ENCODE measurements around the gene CTRB2. TPM values are rescaled to one million over a fixed set of nuclear protein-coding genes. Genes with fewer than 3 reads are reported as not detected.
"Not testable (repeated sequence)": the region's sequence is repeated elsewhere in the genome, so short reads cannot be mapped to it uniquely, and the experiment has no call there.

Gene CTRB2
- total RNA-seq, 1 donor from 2014 or later: not detected

DNA sequence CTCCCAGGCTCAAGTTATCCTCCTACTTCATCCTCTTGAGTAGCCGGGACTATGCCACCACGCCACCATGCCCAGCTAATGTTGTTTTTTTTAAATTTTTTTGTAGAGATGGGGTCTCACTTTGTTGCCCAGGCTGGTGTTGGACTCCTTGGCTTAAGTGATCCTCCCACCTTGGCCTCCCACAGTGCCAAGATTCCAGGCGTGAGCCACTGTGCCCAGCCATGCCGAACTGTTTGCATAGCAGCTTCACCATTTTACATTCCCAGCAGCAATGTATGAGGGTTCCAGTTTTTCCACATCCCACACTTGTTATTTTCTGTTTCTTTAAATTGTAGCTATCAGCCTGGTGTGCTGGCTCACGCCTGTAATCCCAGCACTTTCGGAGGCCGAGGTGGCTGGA is 9.6 kb upstream of the CTRB2 start:
- Mint-ChIP-seq H3K4me3 (no peak overlapping the region), H3K27me3 (ENCODE audit: low read depth) (no peaks in the 10 kb centered on the region)

DNA sequence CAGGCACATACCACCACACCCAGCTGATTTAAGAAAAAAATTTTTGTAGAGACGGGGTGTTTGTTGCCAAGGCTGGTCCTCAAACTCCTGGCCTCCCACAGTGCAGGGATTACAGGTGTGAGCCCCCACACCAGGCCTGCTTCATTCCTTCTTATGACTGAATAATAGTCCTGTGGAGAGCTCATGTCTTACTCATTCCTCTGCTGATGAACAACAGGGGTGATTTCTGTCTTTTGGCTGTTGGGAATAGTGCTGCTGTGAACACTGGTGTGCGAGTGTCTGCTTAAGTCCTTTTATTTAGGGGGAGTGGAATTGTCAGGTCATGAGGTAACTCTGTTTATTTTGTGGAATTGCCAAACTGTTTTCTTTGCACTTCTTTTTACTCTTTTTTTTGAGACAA is 9.2 kb upstream of the CTRB2 start:
- TF ChIP-seq, protein P1, sequence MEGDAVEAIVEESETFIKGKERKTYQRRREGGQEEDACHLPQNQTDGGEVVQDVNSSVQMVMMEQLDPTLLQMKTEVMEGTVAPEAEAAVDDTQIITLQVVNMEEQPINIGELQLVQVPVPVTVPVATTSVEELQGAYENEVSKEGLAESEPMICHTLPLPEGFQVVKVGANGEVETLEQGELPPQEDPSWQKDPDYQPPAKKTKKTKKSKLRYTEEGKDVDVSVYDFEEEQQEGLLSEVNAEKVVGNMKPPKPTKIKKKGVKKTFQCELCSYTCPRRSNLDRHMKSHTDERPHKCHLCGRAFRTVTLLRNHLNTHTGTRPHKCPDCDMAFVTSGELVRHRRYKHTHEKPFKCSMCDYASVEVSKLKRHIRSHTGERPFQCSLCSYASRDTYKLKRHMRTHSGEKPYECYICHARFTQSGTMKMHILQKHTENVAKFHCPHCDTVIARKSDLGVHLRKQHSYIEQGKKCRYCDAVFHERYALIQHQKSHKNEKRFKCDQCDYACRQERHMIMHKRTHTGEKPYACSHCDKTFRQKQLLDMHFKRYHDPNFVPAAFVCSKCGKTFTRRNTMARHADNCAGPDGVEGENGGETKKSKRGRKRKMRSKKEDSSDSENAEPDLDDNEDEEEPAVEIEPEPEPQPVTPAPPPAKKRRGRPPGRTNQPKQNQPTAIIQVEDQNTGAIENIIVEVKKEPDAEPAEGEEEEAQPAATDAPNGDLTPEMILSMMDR (conservative IDR thresholded peaks at IDR 0.05): no peak
- no peak for DNase-seq (ENCODE audit: low read depth, low spot score)
- Mint-ChIP-seq H3K9me3 (no peaks in the 10 kb centered on the region), H3K27me3 (ENCODE audit: low read depth) (no peaks in the 10 kb centered on the region), H3K27ac (ENCODE audit: unreplicated experiment) (no peak overlapping the region), H3K4me1 (no peaks in the 10 kb centered on the region), H3K36me3 (ENCODE audit: low read depth) (no peaks in the 10 kb centered on the region), H3K4me3 (no peak overlapping the region)

More for the DNA sequence above, 9.6 kb upstream of the CTRB2 start:
- H3K36me3 Mint-ChIP-seq (ENCODE audit: low read depth): no peaks in the 10 kb centered on the region
- H3K4me1 Mint-ChIP-seq: no peaks in the 10 kb centered on the region
- TF ChIP-seq, protein P1 (conservative IDR thresholded peaks at IDR 0.05): no peak
- no peak for DNase-seq (ENCODE audit: low read depth, low spot score)
- H3K9me3 Mint-ChIP-seq: no peaks in the 10 kb centered on the region
- no peak overlapping the region for H3K27ac Mint-ChIP-seq (ENCODE audit: unreplicated experiment)

DNA sequence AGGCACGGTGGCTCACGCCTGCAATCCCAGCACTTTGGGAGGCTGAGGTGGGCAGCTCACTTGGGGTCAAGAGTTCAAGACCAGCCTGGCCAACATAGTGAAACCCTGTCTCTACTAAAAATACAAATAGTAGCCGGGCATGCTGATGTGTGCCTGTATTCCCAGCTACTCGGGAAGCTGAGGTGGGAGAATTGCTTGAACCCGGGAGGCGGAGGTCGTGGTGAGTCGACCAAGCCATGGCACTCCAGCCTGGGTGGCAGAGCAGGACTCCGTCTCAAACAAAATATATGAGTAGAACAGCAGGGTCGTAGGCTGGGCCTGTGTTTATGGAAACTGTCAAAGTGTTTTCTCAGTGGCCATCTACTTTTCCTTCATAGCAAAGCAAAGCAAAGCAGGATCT is 4.3 kb upstream of the CTRB2 start:
- H3K36me3 Mint-ChIP-seq (ENCODE audit: low read depth); H3K4me1 Mint-ChIP-seq; DNase-seq (ENCODE audit: low read depth, low spot score); H3K9me3 Mint-ChIP-seq; H3K27ac Mint-ChIP-seq (ENCODE audit: unreplicated experiment); H3K4me3 Mint-ChIP-seq; H3K27me3 Mint-ChIP-seq (ENCODE audit: low read depth): not testable (repeated sequence)

DNA sequence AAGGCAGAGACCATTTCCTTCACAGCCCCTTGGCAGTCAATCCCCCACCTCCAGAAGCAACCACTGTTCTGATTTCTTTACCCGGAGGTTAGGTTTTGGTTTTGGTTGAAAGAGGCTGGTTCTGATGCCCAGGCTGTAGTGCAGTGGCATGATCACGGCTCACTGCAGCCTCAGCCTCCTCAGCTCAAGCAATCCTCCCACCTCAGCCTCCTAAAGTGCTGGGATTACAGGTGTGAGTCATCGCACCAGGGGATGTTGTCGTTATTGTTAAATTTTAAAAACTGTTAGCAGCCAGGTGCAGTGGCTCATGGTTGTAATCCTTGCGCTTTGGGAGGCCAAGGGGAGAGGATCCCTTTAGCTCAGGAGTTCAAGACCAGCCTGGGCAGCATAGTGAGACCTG is 3.0 kb upstream of the CTRB2 start:
- no peak for DNase-seq (ENCODE audit: low read depth, low spot score)
- TF ChIP-seq, protein P1 (conservative IDR thresholded peaks at IDR 0.05): no peak
- Mint-ChIP-seq H3K36me3 (ENCODE audit: low read depth) (no peaks in the 10 kb centered on the region), H3K27ac (ENCODE audit: unreplicated experiment) (no peak overlapping the region), H3K9me3 (no peaks in the 10 kb centered on the region), H3K4me3 (no peak overlapping the region), H3K4me1 (no peaks in the 10 kb centered on the region), H3K27me3 (ENCODE audit: low read depth) (no peaks in the 10 kb centered on the region)

DNA sequence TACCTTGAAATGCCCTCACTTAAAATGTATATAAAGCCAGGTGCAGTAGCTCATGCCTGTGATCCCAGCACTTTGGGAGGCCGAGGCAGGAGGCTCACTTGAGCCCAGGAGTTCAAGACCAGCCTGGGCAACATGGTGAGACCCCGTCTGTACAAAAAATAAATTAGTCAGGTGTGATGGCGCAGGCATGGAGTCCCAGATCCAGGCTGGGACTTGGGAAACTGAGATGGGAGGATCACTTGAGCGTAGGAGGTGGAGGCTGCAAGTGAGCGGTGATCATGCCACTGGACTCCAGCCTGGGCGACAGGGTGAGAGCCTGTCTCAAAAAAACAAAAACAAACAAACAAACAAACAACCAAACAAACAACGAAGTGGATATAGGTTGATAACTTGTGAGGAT is 2.6 kb upstream of the CTRB2 start:
- H3K4me3 Mint-ChIP-seq; H3K27me3 Mint-ChIP-seq (ENCODE audit: low read depth); H3K4me1 Mint-ChIP-seq; DNase-seq (ENCODE audit: low read depth, low spot score); H3K9me3 Mint-ChIP-seq; H3K27ac Mint-ChIP-seq (ENCODE audit: unreplicated experiment); H3K36me3 Mint-ChIP-seq (ENCODE audit: low read depth): not testable (repeated sequence)

DNA sequence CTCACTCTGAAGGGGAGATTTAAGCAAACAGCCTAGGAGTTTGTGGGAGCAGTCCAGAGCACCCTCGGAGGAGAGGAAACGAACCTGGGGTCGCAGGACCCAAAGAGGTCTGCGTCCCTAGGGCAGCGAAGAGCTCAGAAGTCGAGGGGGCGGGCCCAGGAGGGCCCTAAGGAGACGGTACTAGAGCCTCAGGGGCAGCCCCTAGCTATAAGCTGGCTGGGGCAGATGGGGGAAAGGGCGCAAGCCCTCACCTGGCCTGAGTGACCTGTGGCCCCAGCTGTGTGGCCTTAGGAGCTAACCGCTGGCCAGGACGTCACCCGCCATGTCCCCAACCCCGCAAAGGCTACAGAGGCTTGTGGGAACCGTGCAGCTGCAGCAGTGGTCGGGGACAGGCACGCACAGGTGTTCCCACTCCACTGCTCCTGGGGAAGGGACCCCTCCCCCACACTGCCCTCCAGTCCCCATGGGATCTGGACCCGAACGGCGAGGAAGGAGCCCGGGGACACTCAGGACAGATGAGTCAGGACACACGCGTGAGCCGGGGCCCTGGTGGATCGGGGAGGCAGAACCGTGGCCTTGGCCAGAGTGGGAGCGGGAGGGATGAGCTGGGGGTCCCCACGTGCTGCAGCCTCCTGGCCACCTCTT is 2.0 kb upstream of the CTRB2 start:
- TF ChIP-seq, protein P1 (conservative IDR thresholded peaks at IDR 0.05): no peak
- Mint-ChIP-seq H3K36me3 (ENCODE audit: low read depth) (no peaks in the 10 kb centered on the region), H3K27ac (ENCODE audit: unreplicated experiment) (no peak overlapping the region), H3K9me3 (no peaks in the 10 kb centered on the region), H3K27me3 (ENCODE audit: low read depth) (no peaks in the 10 kb centered on the region), H3K4me3 (no peak overlapping the region), H3K4me1 (no peaks in the 10 kb centered on the region)
- no peak for DNase-seq (ENCODE audit: low read depth, low spot score)
